GM11168 (cell line): Measurements from ENCODE around the gene CST6.

Source experiments
- in situ Hi-C: fragments of 300-500 bp; cut with MboI; formaldehyde crosslinking; loops from one replicate; pipeline ENCODE4 v1.12.0; 2022; ENCODE audit warnings: low sequenced_read_pairs; ENCODE audit not compliant: unreplicated experiment

CST6 gene

GRCh38 chr11:66042996-66043906 lies 31.4 kb downstream of the CST6 start:
- in situ Hi-C loops: no loop called here

- in situ Hi-C loops: no loop called here
These were observed 32.9 kb downstream of the CST6 start for GRCh38 chr11:66044757-66045156.

GRCh38 chr11:66045177-66045639 lies 33.4 kb downstream of the CST6 start:
- in situ Hi-C loops: no loop called here

GRCh38 chr11:66046901-66047300 lies 35.1 kb downstream of the CST6 start:
- in situ Hi-C loops: no loop called here

- in situ Hi-C loops: no loop called here
These were observed 35.9 kb downstream of the CST6 start for GRCh38 chr11:66047541-66048365.

GRCh38 chr11:66048547-66049323 lies 36.9 kb downstream of the CST6 start, which contains the start of gene GAL3ST3:
GAL3ST3 (minus strand) TSS chr11:66049161; CDS start chr11:66045415, 3,746 bp downstream.
- in situ Hi-C loops: no loop called here

GRCh38 chr11:66050581-66051231 lies 38.9 kb downstream of the CST6 start:
- in situ Hi-C loops: no loop called here

GRCh38 chr11:66051371-66051765 lies 39.6 kb downstream of the CST6 start:
- in situ Hi-C loops: no loop called here

- in situ Hi-C loops: no loop called here
These were observed 40.2 kb downstream of the CST6 start, which contains the start of gene SF3B2 for GRCh38 chr11:66051766-66052663. SF3B2 (plus strand) TSS chr11:66052364; CDS start chr11:66052385, 21 bp downstream.

GRCh38 chr11:66052664-66052982 lies 40.8 kb downstream of the CST6 start:
- in situ Hi-C loops: no loop called here

- in situ Hi-C loops: no loop called here
These were observed 43.2 kb downstream of the CST6 start for GRCh38 chr11:66055021-66055420.

GRCh38 chr11:66056501-66056900 lies 44.7 kb downstream of the CST6 start:
- in situ Hi-C loops: no loop called here

- in situ Hi-C loops: no loop called here
These were observed 48.3 kb downstream of the CST6 start for GRCh38 chr11:66059966-66060680.

- in situ Hi-C loops: no loop called here
These were observed 49.5 kb downstream of the CST6 start for GRCh38 chr11:66061268-66061667.

- in situ Hi-C loops: no loop called here
These were observed 50.6 kb downstream of the CST6 start for GRCh38 chr11:66062408-66062807.
